Activated naive CD4-positive, alpha-beta T cell treated with anti-CD3 and anti-CD28 coated beads, Interleukin-2, amount 10 ng/mL, durations not matched to agents 7 days and 5 days (primary cell): ENCODE measurements around the gene CASZ1.

Experiments
- CTCF ChIA-PET: fragments of 350-600 bp; sonication (Branson Sonifier 250); formaldehyde crosslinking; loops from one replicate; lab custom pipeline; 2021; ENCODE audit warnings: antibody characterized with exemption; lab: Charles Lee
- DNase-seq: peaks from one replicate; pipeline ENCODE4 v3.0.0-alpha.2; 2020
- H3K27ac Mint-ChIP-seq: one replicate; pipeline ENCODE4 v1.8.0; 2021; ENCODE audit warnings: mild to moderate bottlenecking, moderate library complexity, mixed read lengths
- H3K27me3 Mint-ChIP-seq: one replicate; pipeline ENCODE4 v1.8.0; 2021; ENCODE audit warnings: mild to moderate bottlenecking, mixed read lengths
- H3K36me3 Mint-ChIP-seq: one replicate; pipeline ENCODE4 v1.8.0; 2021; ENCODE audit warnings: mixed read lengths
- H3K4me1 Mint-ChIP-seq: one replicate; pipeline ENCODE4 v1.8.0; 2021; ENCODE audit warnings: mixed read lengths
- H3K4me3 Mint-ChIP-seq: one replicate; pipeline ENCODE4 v1.8.0; 2021; ENCODE audit warnings: mild to moderate bottlenecking, moderate library complexity, mixed read lengths
- H3K9me3 Mint-ChIP-seq: one replicate; pipeline ENCODE4 v1.8.0; 2021; ENCODE audit warnings: mixed read lengths

Gene CASZ1

DNA sequence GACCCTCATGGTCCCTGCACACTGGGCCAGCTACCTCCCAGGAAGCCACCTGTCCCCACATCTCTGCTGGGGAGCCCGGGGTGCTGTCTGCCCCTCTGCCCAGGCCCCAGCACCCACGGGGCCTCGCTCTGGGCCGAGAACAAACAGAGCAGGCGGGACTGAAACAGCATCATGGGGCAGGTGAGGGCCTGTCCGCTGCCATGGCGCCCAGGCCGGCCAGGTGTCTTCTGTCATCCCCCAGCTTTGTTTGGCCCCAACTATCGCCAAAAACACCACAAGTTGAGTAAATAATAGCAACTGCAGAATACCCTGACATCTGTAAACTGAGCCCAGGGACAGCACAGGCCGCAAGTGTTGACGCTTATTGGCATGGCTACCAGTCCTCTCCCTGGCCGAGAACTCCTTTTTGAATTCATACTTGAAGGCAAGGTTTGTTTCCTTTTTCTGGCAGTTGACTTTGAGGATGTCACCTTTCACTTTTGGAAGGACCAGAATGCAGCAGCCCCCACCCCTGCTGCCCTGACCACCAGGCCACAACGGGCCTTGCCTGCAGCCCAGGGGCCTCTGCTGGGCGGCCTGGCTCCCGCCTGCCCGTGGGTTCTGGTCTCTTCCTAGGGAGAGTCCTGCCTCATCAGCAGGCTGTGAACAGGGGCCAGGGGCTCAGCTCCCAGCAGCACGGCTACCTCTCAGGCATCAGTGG is 152.7 kb downstream of the CASZ1 start:
- Mint-ChIP-seq H3K27ac (no peak overlapping the region), H3K27me3 (peaks cover 22% of the 10 kb centered on the region), H3K36me3 (no peaks in the 10 kb centered on the region), H3K4me1 (no peaks in the 10 kb centered on the region), H3K9me3 (no peaks in the 10 kb centered on the region), H3K4me3 (no peak overlapping the region)
- DNase-seq: no peak
- CTCF ChIA-PET: interaction anchor here (1.4 kb wide), 1 partner anchor 137 kb away, joined by 3 read pairs; no protein-coding TSS in a partner anchor

DNA sequence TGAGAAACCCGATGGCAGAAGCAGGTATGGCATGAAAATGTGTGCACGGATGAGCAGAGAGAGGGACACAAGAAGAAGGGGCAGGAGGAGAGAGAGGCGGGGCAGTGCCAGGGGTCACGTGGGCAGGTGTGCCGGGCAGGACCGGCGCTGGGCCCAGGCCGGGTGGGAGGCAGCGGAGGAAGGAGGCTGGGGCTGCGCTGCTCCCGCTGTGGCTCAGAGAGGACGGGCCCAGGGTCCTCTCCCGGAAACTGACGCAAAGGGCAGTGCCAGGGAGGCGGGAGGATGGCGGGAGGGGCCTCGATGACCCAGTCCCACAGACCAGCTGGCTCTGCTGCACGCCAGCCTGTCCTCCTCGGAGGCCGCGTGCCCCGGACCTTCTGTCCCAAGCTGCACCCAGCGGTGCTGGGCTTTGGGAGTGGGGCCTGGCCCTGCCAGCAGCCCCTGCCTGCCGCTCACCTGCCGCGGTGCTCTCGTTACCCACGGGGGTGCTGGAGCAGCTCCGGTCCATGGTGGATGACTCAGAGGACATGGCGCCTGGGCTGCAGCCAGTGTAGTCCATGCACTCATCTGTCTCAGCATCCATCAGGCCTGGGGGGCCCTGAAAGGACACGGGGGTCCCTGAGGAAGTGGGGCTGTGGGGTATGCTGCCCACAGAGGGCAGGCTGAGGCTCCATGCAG is 153.9 kb downstream of the CASZ1 start:
- Mint-ChIP-seq H3K27me3 (peaks cover 31% of the 10 kb centered on the region), H3K4me3 (no peak overlapping the region), H3K4me1 (peaks cover 3% of the 10 kb centered on the region), H3K27ac (no peak overlapping the region), H3K36me3 (no peaks in the 10 kb centered on the region), H3K9me3 (no peaks in the 10 kb centered on the region)
- CTCF ChIA-PET: no interaction called here
- DNase-seq: no peak

DNA sequence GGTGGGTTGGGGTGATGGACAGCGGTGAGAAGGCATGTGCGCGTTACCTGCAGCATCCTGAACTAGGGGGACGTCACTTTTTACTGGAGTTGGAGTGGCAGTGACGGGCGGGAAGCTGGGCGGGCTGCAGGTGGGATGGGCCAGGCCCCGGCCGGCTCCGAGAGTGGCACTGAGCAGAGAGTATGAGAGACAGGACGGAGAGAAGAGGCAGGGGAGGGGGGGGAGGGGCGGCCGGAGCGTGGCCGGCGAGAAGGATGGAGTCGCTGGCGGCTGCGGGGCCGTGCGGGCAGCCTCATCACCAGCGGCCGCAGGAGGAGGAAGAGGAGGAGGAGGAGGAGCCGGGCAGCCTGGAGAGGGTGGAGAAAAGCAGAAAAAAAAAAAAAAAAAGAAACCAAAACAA is 154.5 kb downstream of the CASZ1 start:
- H3K4me1 Mint-ChIP-seq: peaks cover 4% of the 10 kb centered on the region
- H3K9me3 Mint-ChIP-seq: no peaks in the 10 kb centered on the region
- peaks cover 36% of the 10 kb centered on the region for H3K27me3 Mint-ChIP-seq
- DNase-seq: no peak
- H3K27ac Mint-ChIP-seq: no peak overlapping the region
- no peak overlapping the region for H3K4me3 Mint-ChIP-seq
- no peaks in the 10 kb centered on the region for H3K36me3 Mint-ChIP-seq
- CTCF ChIA-PET: no interaction called here

DNA sequence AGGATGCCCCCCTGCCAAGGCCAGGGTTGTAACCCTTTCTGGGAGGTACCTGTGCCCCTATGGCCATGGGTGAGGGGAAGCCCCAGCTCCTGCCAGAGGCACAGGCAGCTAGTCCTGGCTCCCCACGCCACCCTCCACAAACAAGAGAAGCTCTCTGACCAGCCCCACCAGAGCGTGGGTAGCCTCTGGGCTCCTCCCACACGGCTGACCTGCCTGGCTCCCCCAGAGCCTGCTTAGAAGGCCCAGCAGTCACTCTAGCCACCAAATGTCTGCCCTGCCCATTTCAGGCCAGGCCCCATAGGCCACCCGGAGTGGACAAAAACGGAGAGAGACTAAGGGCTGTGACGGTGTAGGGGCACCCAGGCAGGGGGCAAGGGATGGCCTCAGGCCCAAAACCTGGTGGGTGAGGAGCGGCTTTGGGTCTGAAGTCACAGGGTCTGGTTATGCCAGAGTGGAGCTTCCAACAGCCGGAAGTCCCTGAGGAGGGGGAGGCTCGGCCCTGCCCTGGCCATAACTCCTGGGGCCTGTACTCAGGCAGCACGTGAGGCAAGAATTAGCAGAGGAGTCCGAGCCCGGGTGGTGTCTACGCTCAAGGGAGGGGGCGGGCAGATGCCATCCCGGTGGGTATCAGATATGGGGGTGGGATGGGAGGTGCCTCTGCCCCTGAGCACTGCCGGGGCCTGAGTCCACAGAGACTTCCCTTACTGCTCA is 155.4 kb downstream of the CASZ1 start:
- Mint-ChIP-seq H3K4me1 (peaks cover 4% of the 10 kb centered on the region), H3K9me3 (no peaks in the 10 kb centered on the region), H3K27ac (no peak overlapping the region), H3K27me3 (peaks cover 38% of the 10 kb centered on the region), H3K4me3 (no peak overlapping the region), H3K36me3 (no peaks in the 10 kb centered on the region)
- DNase-seq: no peak
- CTCF ChIA-PET: no interaction called here

DNA sequence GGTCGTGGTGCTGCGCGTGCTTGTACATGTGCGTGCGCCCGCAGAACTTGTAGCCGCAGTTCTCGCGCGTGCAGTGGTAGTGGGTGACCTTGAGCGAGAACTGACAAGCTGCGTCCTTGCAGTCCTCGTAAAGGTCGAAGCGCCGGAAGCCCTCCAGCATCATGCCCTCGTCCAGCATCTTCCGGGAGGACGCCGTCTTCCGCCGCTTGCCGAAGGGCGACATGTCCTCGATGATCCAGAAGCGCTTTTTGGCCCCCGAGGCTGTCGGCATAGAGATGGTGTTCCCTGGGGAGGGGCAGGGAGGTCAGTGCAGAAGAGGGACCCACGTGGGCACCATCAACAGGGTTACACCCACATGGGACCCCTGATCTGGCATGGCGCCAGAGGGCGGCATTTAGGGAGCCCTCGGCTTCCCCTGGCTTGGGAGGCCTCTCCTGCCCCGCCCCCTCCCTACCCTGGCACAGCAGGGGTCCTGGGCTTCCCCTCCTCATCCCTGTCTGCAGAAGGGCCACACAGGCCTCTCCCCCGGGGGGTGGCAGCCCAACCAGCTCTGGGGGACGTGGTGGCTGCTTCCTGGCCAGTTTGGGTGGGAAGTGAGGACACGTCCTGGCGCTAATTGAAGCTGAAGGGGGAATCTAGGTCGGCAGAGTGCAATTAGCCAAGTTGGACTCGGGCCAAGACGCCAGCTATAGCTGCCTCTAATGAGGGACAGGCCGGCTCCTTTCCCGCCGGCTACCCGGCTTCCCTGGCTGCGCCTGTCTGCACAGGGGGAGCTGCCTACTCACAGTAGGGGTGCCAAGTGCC is 156.5 kb downstream of the CASZ1 start:
- H3K36me3 Mint-ChIP-seq: no peaks in the 10 kb centered on the region
- no peaks in the 10 kb centered on the region for H3K9me3 Mint-ChIP-seq
- H3K27ac Mint-ChIP-seq: no peak overlapping the region
- H3K4me1 Mint-ChIP-seq: peaks cover 4% of the 10 kb centered on the region
- H3K27me3 Mint-ChIP-seq: peaks cover 43% of the 10 kb centered on the region
- H3K4me3 Mint-ChIP-seq: no peak overlapping the region
- DNase-seq: no peak
- CTCF ChIA-PET: no interaction called here

DNA sequence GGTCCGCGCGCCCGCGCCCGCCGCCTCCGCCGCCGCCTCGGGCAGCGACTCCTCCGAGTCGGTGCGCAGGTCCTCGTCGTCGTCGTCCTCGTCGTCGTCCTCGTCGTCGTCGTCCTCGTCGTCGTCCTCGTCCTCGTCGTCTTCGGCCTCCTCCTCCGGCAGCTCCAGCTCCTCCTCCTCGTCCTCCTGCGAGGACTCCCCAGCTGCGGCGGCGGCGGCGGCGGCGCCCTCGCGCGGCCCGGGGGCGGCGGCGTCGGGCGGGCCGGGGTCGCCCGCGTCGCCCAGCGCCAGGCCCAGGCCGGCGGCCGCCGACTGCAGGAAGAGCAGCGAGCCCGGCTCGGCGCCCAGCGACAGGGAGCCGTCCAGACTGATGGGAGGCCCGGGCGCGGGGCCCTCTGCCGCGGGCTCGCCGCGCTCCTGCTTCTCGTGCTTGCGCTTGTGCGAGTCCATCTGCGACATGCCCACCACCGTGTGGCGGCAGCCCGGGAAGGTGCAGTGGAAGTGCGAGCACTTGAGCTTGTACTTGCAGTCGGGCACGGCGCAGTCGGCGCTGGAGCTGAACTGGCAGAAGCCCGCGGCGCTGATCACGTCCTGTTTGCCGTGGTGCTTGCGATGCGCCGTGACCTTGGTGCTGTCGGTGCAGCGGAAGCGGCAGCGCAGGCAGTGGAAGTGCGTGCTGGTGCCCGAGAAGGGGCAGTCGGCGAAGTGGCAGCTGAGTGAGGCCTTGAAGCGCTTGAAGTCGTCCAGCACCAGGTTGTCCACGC is 157.3 kb downstream of the CASZ1 start:
- no peaks in the 10 kb centered on the region for H3K9me3 Mint-ChIP-seq
- H3K36me3 Mint-ChIP-seq: no peaks in the 10 kb centered on the region
- peaks cover 43% of the 10 kb centered on the region for H3K27me3 Mint-ChIP-seq
- H3K27ac Mint-ChIP-seq: no peak overlapping the region
- CTCF ChIA-PET: no interaction called here
- H3K4me1 Mint-ChIP-seq: peaks cover 4% of the 10 kb centered on the region
- DNase-seq: no peak
- no peak overlapping the region for H3K4me3 Mint-ChIP-seq

DNA sequence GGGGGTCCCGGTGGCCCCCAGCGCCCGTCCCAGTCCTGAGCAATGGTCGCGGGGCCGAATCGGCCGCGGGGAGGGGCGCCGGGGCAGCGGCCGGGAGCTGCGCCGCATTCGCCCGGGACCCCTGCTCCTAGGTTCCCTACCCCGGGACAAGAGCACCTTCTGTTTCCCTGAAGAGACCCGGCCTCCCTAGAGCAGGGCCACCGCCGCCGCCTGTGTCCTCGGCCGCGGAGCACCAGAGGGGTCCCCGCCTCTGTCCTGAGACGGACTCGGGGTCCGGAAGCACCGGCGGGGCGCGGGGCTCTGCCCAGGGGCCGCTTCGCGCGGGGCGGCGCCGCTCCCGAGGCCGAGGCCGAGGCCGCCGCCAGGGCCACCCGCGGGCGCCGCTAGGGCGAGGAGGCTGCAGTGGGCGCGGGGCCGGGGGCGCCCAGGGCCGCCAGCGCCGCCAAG is 157.9 kb downstream of the CASZ1 start:
- CTCF ChIA-PET: no interaction called here
- Mint-ChIP-seq H3K27ac (no peak overlapping the region), H3K9me3 (no peaks in the 10 kb centered on the region), H3K4me3 (no peak overlapping the region), H3K4me1 (peaks cover 4% of the 10 kb centered on the region), H3K27me3 (peaks cover 43% of the 10 kb centered on the region), H3K36me3 (no peaks in the 10 kb centered on the region)
- no peak for DNase-seq

DNA sequence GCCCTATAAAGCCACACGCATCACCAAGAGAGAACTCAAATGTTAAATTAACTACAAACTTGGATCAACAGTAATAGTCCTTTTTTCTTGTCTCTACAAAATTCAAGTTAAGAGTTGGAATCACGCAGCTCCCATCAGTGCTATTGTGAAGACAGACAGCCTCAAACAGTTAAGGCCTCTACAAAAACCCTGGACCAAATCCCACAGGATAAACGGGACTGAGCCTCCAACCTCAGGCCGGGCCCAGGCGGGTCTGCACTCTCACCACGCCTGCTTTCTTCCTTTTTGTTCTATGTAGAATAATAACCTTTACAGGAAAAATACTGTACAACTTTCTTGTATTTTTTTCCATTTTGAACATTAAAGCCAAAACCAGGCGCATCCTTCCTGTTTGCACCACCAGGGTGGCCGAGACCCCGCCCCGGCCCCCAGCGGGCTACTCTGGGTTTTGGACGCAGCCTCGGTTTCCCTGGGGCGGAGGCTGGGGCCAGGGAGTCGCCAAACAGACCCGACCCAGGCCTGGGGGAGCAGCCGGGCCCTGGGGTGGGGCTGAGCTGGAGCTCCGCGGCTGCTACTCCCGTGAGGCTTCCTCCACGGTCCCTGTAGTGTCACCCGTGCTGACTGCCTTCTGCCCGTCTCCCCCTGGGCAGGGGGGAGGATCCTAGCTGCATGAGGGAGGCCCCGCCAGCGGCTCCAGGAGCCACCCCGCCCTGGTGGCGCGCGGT is 158.4 kb downstream of the CASZ1 start:
- Mint-ChIP-seq H3K27ac (no peak overlapping the region), H3K4me1 (peaks cover 4% of the 10 kb centered on the region), H3K4me3 (no peak overlapping the region), H3K36me3 (no peaks in the 10 kb centered on the region), H3K9me3 (no peaks in the 10 kb centered on the region), H3K27me3 (peaks cover 43% of the 10 kb centered on the region)
- DNase-seq: no peak
- CTCF ChIA-PET: no interaction called here

DNA sequence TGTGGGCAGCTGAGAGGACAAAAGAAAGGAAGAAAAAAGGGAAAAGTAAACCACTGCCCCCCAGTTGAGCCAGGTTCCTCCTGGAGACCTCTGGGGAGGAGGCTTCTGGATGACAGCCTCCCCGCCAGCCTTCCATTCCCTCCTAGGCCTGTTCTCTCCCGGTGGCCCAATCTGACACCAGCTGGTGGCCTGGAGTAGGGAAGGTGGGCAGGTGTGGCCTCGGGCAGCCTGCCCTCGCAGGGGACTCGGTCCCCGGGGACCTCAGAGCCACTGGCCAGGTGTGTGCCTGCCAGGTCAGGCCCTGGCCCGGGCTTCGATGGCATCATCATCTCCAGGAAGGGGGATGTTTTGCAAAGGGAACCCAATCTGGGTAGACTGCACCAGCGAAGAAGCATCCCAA is 159.0 kb downstream of the CASZ1 start:
- CTCF ChIA-PET: no interaction called here

DNA sequence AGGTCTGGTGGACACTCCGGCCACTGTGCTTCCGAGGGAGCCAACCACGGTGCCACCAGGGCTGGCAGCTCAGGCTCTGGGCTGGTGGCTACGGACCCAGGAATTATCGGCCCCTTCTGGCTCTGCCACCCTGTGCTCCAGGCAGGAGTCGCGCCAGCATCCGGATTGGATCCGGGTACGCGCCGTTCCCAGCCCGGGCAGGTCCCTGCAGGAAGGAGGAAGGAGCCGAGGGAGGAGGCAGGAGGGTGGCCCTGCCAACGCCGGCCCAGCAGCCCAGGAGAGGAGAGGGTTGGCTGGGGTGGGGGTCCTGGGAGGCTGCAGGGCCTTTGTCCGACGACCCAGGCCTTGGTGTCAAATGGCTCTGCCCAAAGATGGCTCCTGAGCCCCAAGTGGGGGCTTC is 160.5 kb downstream of the CASZ1 start:
- H3K4me1 Mint-ChIP-seq: peaks cover 4% of the 10 kb centered on the region
- CTCF ChIA-PET: no interaction called here
- no peak for DNase-seq
- no peak overlapping the region for H3K4me3 Mint-ChIP-seq
- no peaks in the 10 kb centered on the region for H3K36me3 Mint-ChIP-seq
- no peak overlapping the region for H3K27ac Mint-ChIP-seq
- peaks cover 41% of the 10 kb centered on the region for H3K27me3 Mint-ChIP-seq
- H3K9me3 Mint-ChIP-seq: no peaks in the 10 kb centered on the region

More for the DNA sequence above, 159.0 kb downstream of the CASZ1 start:
- Mint-ChIP-seq H3K9me3 (no peaks in the 10 kb centered on the region), H3K27ac (no peak overlapping the region), H3K27me3 (peaks cover 43% of the 10 kb centered on the region), H3K4me1 (peaks cover 4% of the 10 kb centered on the region), H3K36me3 (no peaks in the 10 kb centered on the region), H3K4me3 (no peak overlapping the region)
- DNase-seq: no peak

DNA sequence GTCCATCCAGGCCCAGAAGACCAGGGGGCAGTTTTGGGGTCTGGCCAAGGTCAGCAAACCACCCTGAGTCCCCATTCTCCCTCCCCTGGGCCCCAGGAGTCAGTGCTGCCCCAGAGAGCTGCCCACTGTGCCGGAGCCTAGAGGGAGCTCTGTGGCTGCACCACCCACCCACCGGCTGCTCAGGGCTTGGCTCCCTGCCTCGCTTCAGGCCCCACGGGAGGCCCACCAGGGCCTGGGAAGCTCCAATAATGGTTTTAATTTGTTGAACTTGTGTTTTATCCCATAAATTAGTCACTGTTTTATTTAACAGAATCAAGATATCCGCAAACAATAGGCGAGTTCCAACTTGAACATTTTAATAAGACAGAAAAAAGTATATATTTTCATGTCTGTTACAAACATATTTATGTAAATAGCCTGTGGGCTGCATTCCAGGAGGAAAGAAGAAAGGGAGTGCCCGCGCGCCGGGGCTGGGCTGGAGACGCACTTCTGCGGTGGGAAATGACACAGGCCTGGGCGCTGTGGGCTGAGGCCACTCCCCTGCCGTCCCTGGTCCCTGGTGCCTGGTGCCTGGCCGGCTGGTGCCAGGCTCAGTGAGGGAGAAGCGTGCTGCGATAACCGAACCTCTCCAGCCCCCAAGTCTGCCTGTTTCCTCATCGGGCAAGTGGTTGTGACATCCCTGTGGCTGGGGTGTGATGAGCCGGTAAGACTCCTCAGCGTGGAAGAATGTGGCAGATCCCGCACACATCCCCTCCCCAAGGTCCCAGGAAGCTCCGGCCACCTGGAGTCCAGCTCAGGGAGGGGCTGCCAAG is 161.2 kb downstream of the CASZ1 start:
- Mint-ChIP-seq H3K27me3 (peaks cover 36% of the 10 kb centered on the region), H3K27ac (no peak overlapping the region), H3K4me3 (no peak overlapping the region), H3K4me1 (peaks cover 4% of the 10 kb centered on the region), H3K36me3 (no peaks in the 10 kb centered on the region), H3K9me3 (no peaks in the 10 kb centered on the region)
- DNase-seq: no peak
- CTCF ChIA-PET: no interaction called here

DNA sequence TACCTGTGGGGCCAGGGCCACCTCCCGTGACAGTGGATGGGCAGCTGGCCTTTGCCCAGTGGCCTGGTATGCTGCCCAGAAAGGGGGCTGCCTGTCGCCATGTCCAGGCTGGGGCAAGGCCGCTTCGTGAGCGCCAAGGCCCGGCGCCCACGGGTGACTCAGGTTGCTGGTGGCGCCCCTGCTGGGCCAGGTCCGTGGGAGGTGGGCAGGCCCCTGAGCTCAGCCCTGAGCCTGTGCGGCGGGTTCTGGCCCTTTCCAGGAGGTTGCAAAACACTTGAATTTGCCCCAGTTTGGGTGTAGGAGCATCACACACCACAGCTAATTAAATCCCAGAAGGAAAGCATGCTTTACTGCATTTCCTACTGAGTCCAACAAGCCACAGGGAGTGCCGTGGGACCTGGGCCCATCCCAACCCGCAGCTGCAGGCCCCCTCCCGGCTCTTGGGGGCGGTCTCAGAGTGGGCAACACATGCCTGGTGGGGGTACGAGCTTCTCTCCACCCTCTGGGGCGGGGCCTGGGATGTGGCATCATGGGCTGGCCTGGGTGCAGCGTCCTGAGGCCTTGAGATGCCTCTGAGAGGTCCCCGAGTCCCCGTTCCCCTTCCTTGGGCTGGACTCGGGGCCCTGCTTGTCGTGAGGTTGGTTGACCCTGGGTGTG is 161.9 kb downstream of the CASZ1 start:
- Mint-ChIP-seq H3K4me1 (peaks cover 4% of the 10 kb centered on the region), H3K36me3 (no peaks in the 10 kb centered on the region), H3K27me3 (peaks cover 29% of the 10 kb centered on the region), H3K9me3 (no peaks in the 10 kb centered on the region), H3K27ac (no peak overlapping the region), H3K4me3 (no peak overlapping the region)
- CTCF ChIA-PET: no interaction called here
- DNase-seq: no peak
